HepG2 (cell line): ENCODE data around the gene TULP4. TPM values are rescaled to one million over a fixed set of nuclear protein-coding genes. Genes with fewer than 3 reads are reported as not detected.
A peak's percentile ranks its signal among the peaks of the same experiment; 100 is the strongest.

Source experiments
- ATAC-seq: fragments of 200-7000 bp; cut with Tn5 transposase; 3 replicates; pipeline ENCODE4 v1.9.1; 2020; ENCODE audit warnings: mild to moderate bottlenecking, moderate library complexity
- BruUV-seq: library from RNA; stranded (reverse); fragments of 400-500 nt; replicated peaks from 2 replicates; lab custom pipeline; 2021; lab: Mats Ljungman, UMichigan
- CTCF ChIA-PET: fragments of 300-600 bp; formaldehyde crosslinking; extraction: SDS; loops from one replicate; lab custom pipeline; 2021; ENCODE audit warnings: low total read pairs, inconsistent platforms, low intra/inter-chr PET ratio; lab: Yijun Ruan, JAX
- POLR2A ChIA-PET: fragments of 350-600 bp; sonication (Branson Sonifier 250); formaldehyde crosslinking; loops from one replicate; lab custom pipeline; 2020; ENCODE audit warnings: antibody characterized with exemption, inconsistent platforms; lab: Yijun Ruan, JAX
- DNase-seq: peaks from one replicate; pipeline ENCODE4 v3.0.0-alpha.2; 2015; ENCODE audit warnings: low spot score
- FAIRE-seq: peaks from 3 replicates; lab custom pipeline; 2011; peaks lifted over from hg19 to GRCh38; lab: Jason Lieb, UNC
- H2AFZ ChIP-seq: one replicate; pipeline ENCODE4 v1.6.1; 2011; ENCODE audit warnings: low read length, inconsistent platforms
- H3K27ac ChIP-seq: fragments of 300-600 bp; 3 replicates; pipeline ENCODE4 v1.8.0; 2011; ENCODE audit warnings: mixed run types, mild to moderate bottlenecking, mixed read lengths, low read length, inconsistent platforms; ENCODE audit not compliant: insufficient read depth; ENCODE audit errors: extremely low read length
- H3K27me3 ChIP-seq, 2 experiments: fragments of 200-600 bp in 1 of 2; 2 replicates in 1 of 2; 3 replicates in 1 of 2; pipeline versions ENCODE4 v1.6.0 to v1.8.0; 2011; ENCODE audit warnings: low read length in 2 of 2, mild to moderate bottlenecking in 2 of 2, moderate library complexity in 2 of 2, inconsistent platforms in 1 of 2; ENCODE audit not compliant: insufficient read depth in 2 of 2, control insufficient read depth in 1 of 2
- H3K36me3 ChIP-seq, 2 experiments: fragments of 200-600 bp in 1 of 2; replicated peaks in 1 of 2; 2 replicates in 1 of 2; 3 replicates in 1 of 2; pipeline versions ENCODE4 v1.5.1 to v1.8.0; 2011; ENCODE audit warnings: low read length in 2 of 2, inconsistent platforms in 1 of 2; ENCODE audit not compliant: insufficient read depth in 2 of 2, control insufficient read depth in 1 of 2
- H3K4me1 ChIP-seq: 2 replicates; pipeline ENCODE4 v1.5.1; 2012; ENCODE audit warnings: low read length, inconsistent platforms; ENCODE audit not compliant: insufficient read depth
- H3K4me2 ChIP-seq: 2 replicates; pipeline ENCODE4 v1.6.0; 2011; ENCODE audit warnings: low read depth, low read length, inconsistent platforms
- H3K4me3 ChIP-seq, 3 experiments: fragments of 200-600 bp in 1 of 3; sonication (generic), shearing (Covaris generic) in 1 of 3; replicated peaks in 1 of 3; 2 replicates each; pipeline ENCODE4 v1.5.1; 2011 to 2016; ENCODE audit warnings: low read length in 3 of 3, inconsistent platforms in 2 of 3, low read depth in 2 of 3, mild to moderate bottlenecking in 2 of 3, control low read depth in 1 of 3, mixed read lengths in 1 of 3; ENCODE audit not compliant: insufficient read depth in 1 of 3
- H3K79me2 ChIP-seq: one replicate; pipeline ENCODE4 v1.6.1; 2011; ENCODE audit warnings: low read length, inconsistent platforms; ENCODE audit not compliant: insufficient read depth
- H3K9ac ChIP-seq: 2 replicates; pipeline ENCODE4 v1.6.0; 2011; ENCODE audit warnings: mild to moderate bottlenecking, low read depth, low read length, inconsistent platforms; ENCODE audit not compliant: insufficient read depth
- H3K9me3 ChIP-seq: 2 replicates; pipeline ENCODE4 v1.5.1; 2012; ENCODE audit warnings: mild to moderate bottlenecking, low read length
- H4K20me1 ChIP-seq: 2 replicates; pipeline ENCODE4 v1.6.0; 2011; ENCODE audit warnings: inconsistent platforms, mild to moderate bottlenecking, low read length, moderate library complexity; ENCODE audit not compliant: insufficient read depth
- HOXA3 ChIP-seq: sonication (generic); formaldehyde crosslinking; IDR thresholded peaks from 2 replicates; pipeline ENCODE4 v1.5.0; 2020; ENCODE audit warnings: missing genetic modification reagents
- WGBS: methylation state at CpG from one replicate; pipeline ENCODE4 v1.1.6; 2017; ENCODE audit warnings: low lambda C conversion rate; 5-methylcytosine and 5-hydroxymethylcytosine counted together
- in situ Hi-C: cut with HindIII; loops from 2 replicates; pipeline ENCODE4 v1.10.0; 2017; ENCODE audit warnings: low pct_unique_long_range_greater_than_20kb; ENCODE audit not compliant: extremely low pct_ligation_motif_present
- intact Hi-C: fragments of 100-400 bp; cut with micrococcal nuclease; formaldehyde crosslinking; loops from one replicate; pipeline ENCODE4 v1.10.0; 2022; ENCODE audit not compliant: unreplicated experiment
- polyA plus RNA-seq, 8 experiments: library from polyadenylated mRNA; depleted of rRNA in 3 of 8; stranded (reverse) in 7 of 8; unstranded in 1 of 8; fragments of >200 nt; fragmentation: Illumina TruSeq in 4 of 8; extraction: Trizol in 4 of 8; gene quantifications; 2 replicates each; pipeline versions ENCODE4 v1.2.1 to v1.2.3, GENCODE V29; 2011 to 2016; ENCODE audit warnings: low read depth in 4 of 8, missing spikeins in 1 of 8, mixed read lengths in 1 of 8; ENCODE audit not compliant: insufficient read depth in 1 of 8
- total RNA-seq, 5 experiments: library from RNA; depleted of rRNA; stranded (reverse); fragments of >200 nt; fragmentation: Illumina TruSeq; extraction: Trizol; gene quantifications; 2 replicates each; pipeline ENCODE4 v1.2.3, GENCODE V29; 2016; ENCODE audit warnings: low read depth in 1 of 5
- TF ChIP-seq, protein P1 (sequence below), 2 experiments: IDR thresholded peaks; 2 replicates each; pipeline ENCODE4 v1.6.1; 2011 to 2012; ENCODE audit warnings: low read length in 2 of 2, borderline replicate concordance in 1 of 2, low read depth in 1 of 2, mild to moderate bottlenecking in 1 of 2, moderate library complexity in 1 of 2

TULP4 gene
- total and polyA plus RNA-seq, 2 of the 13 experiments (the other 11 are each of a cell fraction or from before 2014, with no cell fraction given) = 21.1 to 122 TPM

DNA sequence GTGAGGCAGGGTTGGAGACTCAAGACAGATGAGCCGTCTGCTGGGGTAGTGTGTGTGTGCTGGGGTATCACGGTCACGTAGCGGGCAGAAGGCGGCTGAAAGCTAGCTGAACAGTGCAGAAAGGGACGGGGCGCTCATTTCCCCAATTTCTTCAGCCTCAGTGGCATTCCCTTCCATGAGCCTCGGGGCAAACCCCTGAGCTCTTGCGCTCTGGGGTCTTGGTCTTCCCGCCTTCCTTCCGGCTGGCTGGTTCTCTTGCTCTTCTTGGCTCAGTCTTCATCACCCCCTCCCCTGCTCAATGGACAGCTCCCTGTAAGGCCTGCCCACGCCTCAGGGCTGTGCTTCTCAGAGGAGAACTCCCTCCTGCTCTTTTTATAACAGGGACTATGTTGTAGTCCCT is 232.2 kb downstream of the TULP4 start:
- H3K4me3 ChIP-seq = no peak overlapping the region
- ChIA-PET POLR2A (interaction anchor here (1.3 to 2.1 kb wide), 4 partner anchors 10 to 27 kb away, joined by 4 to 12 read pairs (median 6); no protein-coding TSS in a partner anchor), CTCF (no interaction called here)
- H3K4me2 ChIP-seq = no peak overlapping the region
- no peak for TF ChIP-seq HOXA3 (CRISPR knock-in tag)
- TF ChIP-seq, protein P1, sequence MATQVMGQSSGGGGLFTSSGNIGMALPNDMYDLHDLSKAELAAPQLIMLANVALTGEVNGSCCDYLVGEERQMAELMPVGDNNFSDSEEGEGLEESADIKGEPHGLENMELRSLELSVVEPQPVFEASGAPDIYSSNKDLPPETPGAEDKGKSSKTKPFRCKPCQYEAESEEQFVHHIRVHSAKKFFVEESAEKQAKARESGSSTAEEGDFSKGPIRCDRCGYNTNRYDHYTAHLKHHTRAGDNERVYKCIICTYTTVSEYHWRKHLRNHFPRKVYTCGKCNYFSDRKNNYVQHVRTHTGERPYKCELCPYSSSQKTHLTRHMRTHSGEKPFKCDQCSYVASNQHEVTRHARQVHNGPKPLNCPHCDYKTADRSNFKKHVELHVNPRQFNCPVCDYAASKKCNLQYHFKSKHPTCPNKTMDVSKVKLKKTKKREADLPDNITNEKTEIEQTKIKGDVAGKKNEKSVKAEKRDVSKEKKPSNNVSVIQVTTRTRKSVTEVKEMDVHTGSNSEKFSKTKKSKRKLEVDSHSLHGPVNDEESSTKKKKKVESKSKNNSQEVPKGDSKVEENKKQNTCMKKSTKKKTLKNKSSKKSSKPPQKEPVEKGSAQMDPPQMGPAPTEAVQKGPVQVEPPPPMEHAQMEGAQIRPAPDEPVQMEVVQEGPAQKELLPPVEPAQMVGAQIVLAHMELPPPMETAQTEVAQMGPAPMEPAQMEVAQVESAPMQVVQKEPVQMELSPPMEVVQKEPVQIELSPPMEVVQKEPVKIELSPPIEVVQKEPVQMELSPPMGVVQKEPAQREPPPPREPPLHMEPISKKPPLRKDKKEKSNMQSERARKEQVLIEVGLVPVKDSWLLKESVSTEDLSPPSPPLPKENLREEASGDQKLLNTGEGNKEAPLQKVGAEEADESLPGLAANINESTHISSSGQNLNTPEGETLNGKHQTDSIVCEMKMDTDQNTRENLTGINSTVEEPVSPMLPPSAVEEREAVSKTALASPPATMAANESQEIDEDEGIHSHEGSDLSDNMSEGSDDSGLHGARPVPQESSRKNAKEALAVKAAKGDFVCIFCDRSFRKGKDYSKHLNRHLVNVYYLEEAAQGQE (IDR thresholded peaks at IDR 0.05; ENCODE audit: borderline replicate concordance in 1 of 2, low read depth in 1 of 2, low read length in 2 of 2) = peak; percentile 30 to 84
- H3K9me3 ChIP-seq = no peaks in the 10 kb centered on the region
- peaks cover 85% of the 10 kb centered on the region for H3K4me1 ChIP-seq
- in situ Hi-C loops = no loop called here
- H3K79me2 ChIP-seq = no peaks in the 10 kb centered on the region
- no peak overlapping the region for H3K9ac ChIP-seq
- no peak overlapping the region for H2AFZ ChIP-seq
- intact Hi-C loops = no loop called here
- H3K27me3 ChIP-seq = no peaks in the 10 kb centered on the region
- WGBS = over 99% methylated on average over 12 of the region's 12 CpGs
- FAIRE-seq = no peak
- BruUV-seq = no TSS peak
- no peaks in the 10 kb centered on the region; a peak in 1 of 5 replicates for H3K36me3 ChIP-seq
- peak overlapping the region; percentile 59 for H3K27ac ChIP-seq
- no peak for DNase-seq
- 0 out of 3 replicates have a peak, but pooled peaks have one; percentile 8 for ATAC-seq
- no peaks in the 10 kb centered on the region for H4K20me1 ChIP-seq
